ENCODE results near the gene KCNJ8.

DNA sequence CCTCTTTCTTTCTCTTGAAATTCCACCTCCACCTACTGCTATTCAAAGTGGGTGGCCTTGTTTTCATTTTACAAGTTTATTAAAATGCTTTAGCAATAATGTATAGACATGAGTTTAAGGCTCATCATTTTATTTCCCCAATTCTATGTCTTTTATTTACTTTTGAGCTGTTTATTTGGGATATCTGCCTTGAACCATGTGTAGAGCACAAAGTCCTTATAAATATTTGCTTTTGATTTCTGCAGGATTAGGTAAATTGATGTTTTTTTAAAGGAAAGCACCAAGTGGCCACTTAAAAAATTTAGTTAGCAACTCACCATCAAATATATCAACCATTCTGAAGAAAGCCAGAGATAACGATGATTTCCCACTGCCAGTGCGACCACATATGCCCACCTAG lies 39.8 kb upstream of the KCNJ8 start:
- TF ChIP-seq EZH2 (IDR thresholded peaks at IDR 0.05; ENCODE audit: insufficient read depth, poor library complexity, severe bottlenecking) (no peak), EZH2phosphoT487 (IDR thresholded peaks at IDR 0.05; ENCODE audit: insufficient read depth, low read depth) (no peak)
